GM12892 (cell line): ENCODE data around the gene LSAMP.

Experiments used
- POLR2A ChIP-seq: IDR thresholded peaks from 2 replicates; pipeline ENCODE4 v1.6.1; 2011; ENCODE audit warnings: low read depth, low read length, control low read depth
- TAF1 ChIP-seq: IDR thresholded peaks from 2 replicates; pipeline ENCODE4 v1.6.1; 2011; ENCODE audit warnings: low read depth, mild to moderate bottlenecking, control low read depth, low read length, borderline replicate concordance

GRCh38 chr3:115999613-116000012 lies 445.7 kb downstream of the LSAMP start:
- TF ChIP-seq TAF1 (no peak), POLR2A (no peak)
